KMS-11 (cell line): Measurements from ENCODE around the gene CLTCL1.
A peak's percentile ranks its signal among the peaks of the same experiment; 100 is the strongest.

Source experiments
- H2AFZ ChIP-seq: fragments of 200-600 bp; sonication (generic); 2 replicates; pipeline ENCODE4 v1.6.1; 2016; ENCODE audit warnings: antibody characterized with exemption, mixed run types, low read depth
- H3K27ac ChIP-seq: fragments of 200-600 bp; sonication (generic); 2 replicates; pipeline ENCODE4 v1.6.1; 2016; ENCODE audit warnings: mild to moderate bottlenecking, mixed run types
- H3K27me3 ChIP-seq: fragments of 200-600 bp; sonication (generic); 2 replicates; pipeline ENCODE4 v1.6.1; 2017; ENCODE audit warnings: mild to moderate bottlenecking, low read depth, mixed run types, moderate library complexity; ENCODE audit not compliant: insufficient read depth
- H3K36me3 ChIP-seq: fragments of 200-600 bp; sonication (generic); 2 replicates; pipeline ENCODE4 v1.6.1; 2017; ENCODE audit warnings: mild to moderate bottlenecking, mixed run types; ENCODE audit not compliant: insufficient read depth
- H3K4me1 ChIP-seq: fragments of 200-600 bp; sonication (generic); 2 replicates; pipeline ENCODE4 v1.6.1; 2016; ENCODE audit warnings: mild to moderate bottlenecking, low read depth, mixed run types; ENCODE audit not compliant: poor library complexity, severe bottlenecking
- H3K4me2 ChIP-seq: fragments of 200-600 bp; sonication (generic); 2 replicates; pipeline ENCODE4 v1.7.0; 2016; ENCODE audit warnings: mild to moderate bottlenecking, mixed run types
- H3K4me3 ChIP-seq: fragments of 200-600 bp; sonication (generic); IDR thresholded peaks from 2 replicates; pipeline ENCODE4 v1.6.1; 2017; ENCODE audit warnings: low read depth, low read length, mixed read lengths; ENCODE audit not compliant: insufficient read depth
- H3K79me2 ChIP-seq: fragments of 200-600 bp; sonication (generic); 2 replicates; pipeline ENCODE4 v1.6.1; 2016; ENCODE audit warnings: low read depth, mixed run types; ENCODE audit not compliant: insufficient read depth
- H3K9ac ChIP-seq: fragments of 200-600 bp; sonication (generic); 2 replicates; pipeline ENCODE4 v1.6.1; 2016; ENCODE audit warnings: mild to moderate bottlenecking, mixed run types
- H4K20me1 ChIP-seq: fragments of 200-600 bp; sonication (generic); 2 replicates; pipeline ENCODE4 v1.6.1; 2016; ENCODE audit warnings: mild to moderate bottlenecking, mixed run types; ENCODE audit not compliant: insufficient read depth
- CTCF ChIP-seq: fragments of 200-600 bp; sonication (generic); conservative IDR thresholded peaks from 2 replicates; pipeline ENCODE4 v1.6.1; 2017; ENCODE audit warnings: low read depth, mild to moderate bottlenecking, antibody characterized with exemption, low read length, moderate library complexity, mixed read lengths

Gene CLTCL1

GRCh38 chr22:19172213-19173046 is 119.1 kb downstream of the CLTCL1 start:
- H2AFZ ChIP-seq, result peak overlapping the region; percentile 96

GRCh38 chr22:19169947-19170318 is 121.6 kb downstream of the CLTCL1 start:
- Histone ChIP-seq H3K4me2 (peak overlapping the region; percentile 97; the same call in 1 of the 2 replicates), H3K9ac (no peak overlapping the region), H2AFZ (no peak overlapping the region)

More at GRCh38 chr22:19172213-19173046, 119.1 kb downstream of the CLTCL1 start:
- H3K4me2 ChIP-seq, result peak overlapping the region; percentile 72
- no peak for TF ChIP-seq CTCF
- peaks cover 23% of the 10 kb centered on the region for H3K4me1 ChIP-seq
- no peaks in the 10 kb centered on the region for H4K20me1 ChIP-seq
- peaks cover 25% of the 10 kb centered on the region for H3K79me2 ChIP-seq
- peak overlapping the region; percentile 98 for H3K9ac ChIP-seq
- H3K36me3 ChIP-seq, result no peaks in the 10 kb centered on the region
- H3K27me3 ChIP-seq, result peaks cover 4% of the 10 kb centered on the region; the same call in 1 of the 2 replicates
- H3K4me3 ChIP-seq, result no peak overlapping the region
- peak overlapping the region; percentile 78 for H3K27ac ChIP-seq

GRCh38 chr22:19169002-19169946 is 122.2 kb downstream of the CLTCL1 start:
- Histone ChIP-seq H3K4me3 (no peak overlapping the region), H3K4me2 (no peak overlapping the region)

More at GRCh38 chr22:19169947-19170318, 121.6 kb downstream of the CLTCL1 start:
- Histone ChIP-seq H3K27ac (no peak overlapping the region), H3K79me2 (peaks cover 25% of the 10 kb centered on the region), H3K27me3 (peaks cover 18% of the 10 kb centered on the region; the same call in 1 of the 2 replicates), H3K4me3 (no peak overlapping the region), H4K20me1 (no peaks in the 10 kb centered on the region), H3K36me3 (no peaks in the 10 kb centered on the region), H3K4me1 (peaks cover 16% of the 10 kb centered on the region)
- TF ChIP-seq CTCF, result no peak

More at GRCh38 chr22:19169002-19169946, 122.2 kb downstream of the CLTCL1 start:
- Histone ChIP-seq H3K9ac (no peak overlapping the region), H4K20me1 (no peaks in the 10 kb centered on the region), H3K4me1 (peaks cover 16% of the 10 kb centered on the region), H3K79me2 (peaks cover 25% of the 10 kb centered on the region), H3K36me3 (no peaks in the 10 kb centered on the region), H2AFZ (no peak overlapping the region), H3K27me3 (peaks cover 18% of the 10 kb centered on the region; the same call in 1 of the 2 replicates), H3K27ac (no peak overlapping the region)
- TF ChIP-seq CTCF, result no peak
